ENCODE measurements around the gene DUOX1.

Gene DUOX1

GRCh38 chr15:45187894-45188830, 58.4 kb downstream of the DUOX1 start, which contains the start of gene SHF:
SHF (minus strand) TSS chr15:45187966; CDS start chr15:45187951, 15 bp downstream.
- peaks cover 3% of the 10 kb centered on the region for H3K27me3 Mint-ChIP-seq
- H3K4me3 Mint-ChIP-seq = peak within 1 kb of the TSS; percentile 90
- peaks cover 32% of the 10 kb centered on the region for H3K4me1 Mint-ChIP-seq (ENCODE audit: low read depth)
- H3K27ac Mint-ChIP-seq = peak within 1 kb of the TSS; percentile 98
- H3K9me3 Mint-ChIP-seq = no peaks in the 10 kb centered on the region
- no peaks in the 10 kb centered on the region for H3K36me3 Mint-ChIP-seq (ENCODE audit: low read depth)

GRCh38 chr15:45197512-45197911, 67.7 kb downstream of the DUOX1 start:
- H3K27ac Mint-ChIP-seq = no peak overlapping the region

GRCh38 chr15:45198337-45199135, 68.7 kb downstream of the DUOX1 start:
- H3K36me3 Mint-ChIP-seq (ENCODE audit: low read depth) = no peaks in the 10 kb centered on the region
- peaks cover 4% of the 10 kb centered on the region for H3K4me1 Mint-ChIP-seq (ENCODE audit: low read depth)
- no peak overlapping the region for H3K27ac Mint-ChIP-seq
- no peaks in the 10 kb centered on the region for H3K9me3 Mint-ChIP-seq
- no peak overlapping the region for H3K4me3 Mint-ChIP-seq
- H3K27me3 Mint-ChIP-seq = no peaks in the 10 kb centered on the region

More at GRCh38 chr15:45197512-45197911, 67.7 kb downstream of the DUOX1 start:
- Mint-ChIP-seq H3K9me3 (no peaks in the 10 kb centered on the region), H3K36me3 (ENCODE audit: low read depth) (no peaks in the 10 kb centered on the region), H3K4me3 (no peak overlapping the region), H3K4me1 (ENCODE audit: low read depth) (peaks cover 4% of the 10 kb centered on the region), H3K27me3 (no peaks in the 10 kb centered on the region)

DNA sequence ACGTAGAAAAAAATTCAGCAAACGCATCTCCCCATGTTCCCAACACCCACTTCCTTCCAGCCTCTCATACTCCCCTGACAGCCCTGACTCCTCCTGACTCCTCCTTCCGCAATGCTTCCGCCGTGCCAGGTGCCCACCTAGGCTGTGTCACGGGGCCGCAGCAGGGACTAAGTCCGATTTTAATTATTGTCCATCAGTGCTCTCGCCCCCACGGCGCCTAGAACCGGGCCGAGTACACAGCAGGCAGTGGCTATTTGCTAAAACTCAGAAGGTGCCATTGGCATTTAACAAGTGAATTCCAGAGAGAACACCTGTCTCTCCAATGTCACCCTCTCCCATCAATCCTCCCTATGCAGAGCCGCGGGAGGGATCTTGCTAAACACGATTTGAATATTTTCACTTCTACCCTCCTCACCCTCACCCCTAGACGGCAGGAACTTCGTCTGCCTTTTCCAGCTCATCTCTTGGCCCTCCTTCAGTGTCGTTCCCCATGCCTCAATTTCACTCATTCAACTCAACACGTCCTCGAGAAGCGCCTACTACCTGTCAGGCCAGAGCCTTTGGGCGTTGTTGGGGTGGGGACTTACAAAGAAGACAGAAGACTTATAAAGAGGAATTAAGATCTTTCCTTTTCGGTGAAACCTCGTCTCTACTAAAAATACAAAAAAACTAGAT, 69.5 kb downstream of the DUOX1 start:
- Mint-ChIP-seq H3K4me1 (ENCODE audit: low read depth) (peaks cover 4% of the 10 kb centered on the region), H3K4me3 (no peak overlapping the region), H3K27me3 (no peaks in the 10 kb centered on the region), H3K27ac (no peak overlapping the region), H3K9me3 (no peaks in the 10 kb centered on the region), H3K36me3 (ENCODE audit: low read depth) (no peaks in the 10 kb centered on the region)

DNA sequence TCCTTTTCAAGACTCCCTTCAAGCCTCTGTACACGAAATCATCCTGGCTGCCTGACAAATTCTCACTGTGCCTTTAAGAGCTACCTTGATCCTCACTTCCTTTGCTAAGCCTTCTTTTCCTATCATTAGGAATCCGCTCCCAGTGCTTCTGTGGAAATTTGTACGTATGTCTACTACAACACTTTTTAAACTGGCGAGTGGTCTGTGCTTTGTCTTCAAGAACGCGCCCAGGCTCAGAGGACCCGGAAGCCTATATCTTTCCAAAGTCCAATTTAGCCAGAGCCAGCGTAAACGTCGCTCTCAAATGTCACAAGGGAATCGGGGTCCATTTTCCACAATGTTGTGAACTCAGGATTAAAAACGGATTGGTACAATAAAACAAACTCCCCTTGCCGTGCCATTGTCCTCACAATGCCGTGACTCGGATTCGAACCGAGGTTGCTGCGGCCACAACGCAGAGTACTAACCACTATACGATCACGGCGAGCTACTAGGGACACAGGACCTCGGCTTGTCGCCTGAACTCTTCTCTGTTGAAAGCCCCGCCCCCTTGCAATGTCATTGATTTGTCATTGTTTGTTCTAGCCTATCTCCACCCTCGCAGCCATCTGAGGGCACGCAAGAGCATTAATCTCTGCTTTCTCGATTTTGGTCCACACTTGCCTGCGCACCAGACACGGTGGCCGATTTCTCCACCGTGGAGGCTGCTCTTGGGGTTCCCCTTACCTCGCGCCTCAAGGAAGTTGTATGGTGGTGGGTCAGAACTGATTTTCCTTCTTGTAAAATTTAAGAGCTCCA, 70.4 kb downstream of the DUOX1 start:
- H3K4me3 Mint-ChIP-seq = no peak overlapping the region
- H3K27me3 Mint-ChIP-seq = no peaks in the 10 kb centered on the region
- peaks cover 7% of the 10 kb centered on the region for H3K4me1 Mint-ChIP-seq (ENCODE audit: low read depth)
- no peaks in the 10 kb centered on the region for H3K9me3 Mint-ChIP-seq
- H3K36me3 Mint-ChIP-seq (ENCODE audit: low read depth) = no peaks in the 10 kb centered on the region
- no peak overlapping the region for H3K27ac Mint-ChIP-seq

GRCh38 chr15:45200799-45201556, 71.2 kb downstream of the DUOX1 start:
- H3K27ac Mint-ChIP-seq = no peak overlapping the region
- H3K9me3 Mint-ChIP-seq = no peaks in the 10 kb centered on the region
- no peak overlapping the region for H3K4me3 Mint-ChIP-seq
- no peaks in the 10 kb centered on the region for H3K36me3 Mint-ChIP-seq (ENCODE audit: low read depth)
- H3K27me3 Mint-ChIP-seq = no peaks in the 10 kb centered on the region
- H3K4me1 Mint-ChIP-seq (ENCODE audit: low read depth) = peaks cover 7% of the 10 kb centered on the region

DNA sequence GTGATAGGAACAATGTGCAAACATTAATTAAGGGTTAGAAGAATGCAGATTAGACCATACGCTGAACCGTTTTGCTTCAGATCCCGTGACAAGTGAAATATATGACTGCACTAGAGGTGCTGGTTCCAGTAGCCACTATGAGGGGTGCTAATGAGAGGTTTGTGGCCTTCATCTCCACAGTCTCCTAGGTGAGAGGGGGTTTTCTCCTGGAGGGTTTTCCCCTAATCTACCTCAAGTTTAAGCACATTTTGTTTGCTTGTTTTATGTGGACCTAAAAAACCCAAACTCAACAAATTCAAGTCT, 71.7 kb downstream of the DUOX1 start:
- Mint-ChIP-seq H3K4me1 (ENCODE audit: low read depth) (peaks cover 7% of the 10 kb centered on the region), H3K4me3 (no peak overlapping the region), H3K27ac (no peak overlapping the region), H3K27me3 (peaks cover under 1% of the 10 kb centered on the region), H3K36me3 (ENCODE audit: low read depth) (no peaks in the 10 kb centered on the region), H3K9me3 (no peaks in the 10 kb centered on the region)

DNA sequence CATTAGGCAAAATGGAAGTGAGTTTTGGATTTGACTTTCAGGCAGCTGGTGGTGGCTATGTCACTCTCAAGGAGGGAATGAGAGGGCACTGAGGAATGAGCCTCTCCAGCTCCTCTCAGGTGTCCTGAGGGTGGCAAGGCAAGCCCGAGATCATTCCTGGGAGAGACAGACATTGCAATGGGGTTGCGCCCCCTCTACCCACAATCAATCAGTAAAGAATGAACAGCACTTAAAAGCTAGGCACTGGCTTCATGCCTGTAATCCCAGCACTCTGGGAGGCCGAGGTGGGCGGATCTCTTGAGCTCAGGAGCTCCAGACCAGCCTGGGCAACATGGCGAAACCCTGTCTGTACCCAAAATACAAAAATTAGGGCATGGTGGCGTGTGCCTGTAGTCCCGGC, 72.1 kb downstream of the DUOX1 start:
- H3K4me3 Mint-ChIP-seq = no peak overlapping the region
- H3K36me3 Mint-ChIP-seq (ENCODE audit: low read depth) = no peaks in the 10 kb centered on the region
- peaks cover 4% of the 10 kb centered on the region for H3K27me3 Mint-ChIP-seq
- H3K9me3 Mint-ChIP-seq = no peaks in the 10 kb centered on the region
- H3K27ac Mint-ChIP-seq = no peak overlapping the region
- peaks cover 7% of the 10 kb centered on the region for H3K4me1 Mint-ChIP-seq (ENCODE audit: low read depth)

DNA sequence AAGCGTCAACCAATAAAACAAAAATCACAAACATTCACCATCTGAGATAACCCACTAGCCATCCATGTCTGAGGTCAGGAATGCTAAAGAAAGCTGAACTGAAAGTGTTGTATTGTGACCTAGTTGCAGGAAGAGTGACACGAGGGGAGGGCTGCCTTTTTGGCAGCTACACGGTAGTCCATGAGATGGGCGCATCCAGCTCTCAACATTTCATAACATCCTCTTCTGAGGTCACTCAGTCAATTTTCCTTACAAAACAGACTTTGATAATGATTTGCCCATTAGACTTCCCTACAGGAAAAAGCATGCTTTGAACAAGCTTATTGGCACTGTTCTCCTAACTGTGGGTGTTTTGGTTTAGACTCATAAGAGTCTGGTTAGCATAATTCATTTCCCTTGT, 73.4 kb downstream of the DUOX1 start:
- H3K9me3 Mint-ChIP-seq = no peaks in the 10 kb centered on the region
- peaks cover 3% of the 10 kb centered on the region for H3K4me1 Mint-ChIP-seq (ENCODE audit: low read depth)
- peaks cover 6% of the 10 kb centered on the region for H3K27me3 Mint-ChIP-seq
- no peak overlapping the region for H3K4me3 Mint-ChIP-seq
- no peak overlapping the region for H3K27ac Mint-ChIP-seq
- H3K36me3 Mint-ChIP-seq (ENCODE audit: low read depth) = no peaks in the 10 kb centered on the region

DNA sequence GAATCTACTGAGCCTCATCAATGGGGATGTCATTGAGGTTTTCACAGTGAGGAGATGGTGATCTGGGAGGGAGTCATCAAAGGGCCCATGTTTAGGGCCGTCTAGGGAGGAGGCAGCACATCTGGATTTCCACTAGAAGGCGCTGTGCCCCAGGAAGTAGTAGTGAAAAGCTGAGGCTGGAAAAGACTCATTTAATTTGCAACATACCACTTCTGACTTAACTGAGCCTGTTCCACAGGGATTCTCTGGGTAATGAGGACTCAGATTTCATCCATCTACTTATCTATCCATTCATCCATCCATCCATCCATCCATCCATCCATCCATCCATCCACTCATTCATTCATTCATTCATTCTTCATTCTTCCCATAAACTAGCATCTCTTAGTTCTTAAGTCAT, 75.4 kb downstream of the DUOX1 start:
- Mint-ChIP-seq H3K9me3 (no peaks in the 10 kb centered on the region), H3K4me3 (no peak overlapping the region), H3K27me3 (peaks cover 7% of the 10 kb centered on the region), H3K27ac (peak overlapping the region; percentile 16), H3K4me1 (ENCODE audit: low read depth) (peaks cover 3% of the 10 kb centered on the region), H3K36me3 (ENCODE audit: low read depth) (no peaks in the 10 kb centered on the region)

- Mint-ChIP-seq H3K4me3 (no peak overlapping the region), H3K9me3 (no peaks in the 10 kb centered on the region)
These were observed 82.7 kb downstream of the DUOX1 start for GRCh38 chr15:45212493-45212892.

More at GRCh38 chr15:45212493-45212892, 82.7 kb downstream of the DUOX1 start:
- H3K27ac Mint-ChIP-seq = no peak overlapping the region
- no peaks in the 10 kb centered on the region for H3K36me3 Mint-ChIP-seq (ENCODE audit: low read depth)
- H3K27me3 Mint-ChIP-seq = peaks cover 6% of the 10 kb centered on the region
- no peaks in the 10 kb centered on the region for H3K4me1 Mint-ChIP-seq (ENCODE audit: low read depth)
